CD4-positive, alpha-beta T cell treated with Interferon gamma for 1 hour (primary cell): Measurements from ENCODE around the gene FAAH.

Source experiments
- DNase-seq: peaks from one replicate; pipeline ENCODE4 v3.0.0-alpha.2; 2020

Gene FAAH

DNA sequence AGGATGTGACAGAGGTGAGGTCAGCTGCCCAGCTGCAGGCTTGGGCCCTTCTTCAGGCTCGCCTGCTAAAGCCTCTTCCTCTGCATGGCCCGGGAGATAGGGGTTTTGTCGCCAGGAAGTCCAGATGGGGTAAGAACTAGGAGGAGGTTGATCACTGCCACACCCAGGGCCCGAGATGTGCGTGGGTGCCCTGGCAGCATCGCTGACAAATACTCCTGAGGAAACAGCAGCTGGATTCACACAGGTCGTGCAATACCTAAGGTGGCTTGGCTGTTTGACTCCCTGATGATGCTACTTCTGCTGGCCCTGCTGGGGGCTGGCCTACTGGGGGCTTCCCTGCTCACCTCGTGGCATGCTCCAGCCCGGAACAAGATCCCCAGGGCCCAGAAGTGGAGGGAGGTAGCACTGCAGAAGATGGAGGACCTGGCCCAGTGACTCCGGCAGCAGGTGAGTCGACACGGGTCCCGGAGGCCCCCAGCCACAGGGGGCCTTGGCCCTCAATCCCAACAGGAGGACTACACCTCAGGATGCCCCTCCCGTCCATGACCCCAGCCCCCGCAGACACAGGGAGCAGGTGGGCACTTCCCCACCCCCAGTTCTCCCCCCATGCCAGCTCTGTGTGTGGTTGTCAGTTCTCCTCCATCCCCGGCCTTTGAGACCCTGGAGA lies 29.6 kb downstream of the FAAH start:
- no peak for DNase-seq

DNA sequence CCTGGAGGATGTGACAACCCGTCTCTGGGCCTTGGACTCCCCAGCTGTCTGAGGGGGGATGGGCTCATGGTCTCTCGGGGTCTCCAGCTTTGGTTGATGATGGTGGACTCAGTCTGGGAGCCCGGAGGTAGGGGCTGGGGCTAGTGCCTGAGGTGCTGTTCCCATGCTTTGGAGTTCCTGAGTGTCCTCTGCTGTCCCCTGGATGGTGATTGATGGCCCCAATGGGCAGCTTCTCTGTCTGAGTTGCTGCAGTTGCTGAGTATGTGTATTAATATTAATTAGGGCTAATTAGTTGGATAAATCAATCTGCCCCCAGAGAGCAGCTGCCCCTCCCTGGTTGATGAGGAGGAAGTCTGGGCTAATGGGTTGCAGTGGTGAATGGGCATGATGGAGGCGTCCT lies 30.6 kb downstream of the FAAH start:
- no peak for DNase-seq

DNA sequence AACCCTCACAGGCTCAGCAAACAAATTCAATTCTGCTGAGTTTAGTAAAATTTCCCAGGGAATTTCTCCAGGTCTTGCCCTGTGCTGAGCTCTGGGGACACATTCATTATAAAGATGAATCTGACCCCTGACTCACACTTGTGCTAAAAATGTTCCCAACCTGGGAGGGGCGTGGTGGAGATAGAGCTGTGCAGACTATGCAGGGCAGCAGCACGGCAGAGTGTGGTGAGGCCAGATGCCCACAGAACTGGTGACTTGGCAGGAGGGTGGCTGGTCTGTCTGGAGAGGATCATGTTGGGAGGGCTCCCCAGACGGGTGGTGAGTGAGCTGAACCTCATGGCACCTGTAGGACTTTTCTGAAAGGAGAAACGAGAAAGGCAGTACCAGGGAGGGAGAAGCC lies 31.6 kb downstream of the FAAH start:
- no peak for DNase-seq

DNA sequence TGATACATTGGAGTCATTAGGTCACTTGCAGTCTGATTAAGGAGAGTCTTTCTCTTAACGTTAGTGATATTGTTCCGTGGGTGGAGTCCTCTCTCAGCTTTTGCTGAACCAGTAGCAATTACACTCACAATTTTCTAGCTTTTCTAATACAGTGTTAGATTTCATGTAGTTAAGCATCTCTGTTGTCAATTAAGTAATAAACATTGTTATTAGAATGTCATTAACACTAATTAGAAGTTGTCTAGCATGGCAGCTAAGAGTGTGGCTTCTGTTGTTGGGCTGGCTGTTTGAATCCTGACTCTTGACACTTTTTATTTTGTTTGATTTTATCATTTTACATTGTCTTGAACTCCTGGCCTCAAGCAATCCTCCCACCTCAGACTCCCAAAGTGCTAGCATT lies 33.4 kb downstream of the FAAH start:
- no peak for DNase-seq

DNA sequence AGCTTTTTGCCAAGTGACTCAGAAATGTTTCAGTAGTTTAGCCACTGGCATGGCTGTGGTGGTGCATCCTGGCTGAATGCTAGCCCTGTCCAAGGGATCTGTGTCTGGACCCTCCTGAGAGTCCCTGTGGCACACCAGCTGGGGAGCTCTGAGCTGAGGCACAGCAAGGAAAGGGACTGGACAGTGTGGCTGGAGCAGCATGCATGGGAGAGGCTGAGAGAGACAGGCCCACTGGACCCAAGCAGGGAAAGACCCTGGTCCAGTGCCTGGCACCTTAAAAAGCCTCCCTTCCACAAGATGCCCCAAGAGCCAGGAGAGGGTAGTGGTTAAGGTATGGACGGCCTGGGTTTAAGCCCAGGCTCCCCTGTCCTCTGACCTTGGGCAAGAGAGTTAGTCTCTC lies 35.3 kb downstream of the FAAH start:
- DNase-seq, result no peak

DNA sequence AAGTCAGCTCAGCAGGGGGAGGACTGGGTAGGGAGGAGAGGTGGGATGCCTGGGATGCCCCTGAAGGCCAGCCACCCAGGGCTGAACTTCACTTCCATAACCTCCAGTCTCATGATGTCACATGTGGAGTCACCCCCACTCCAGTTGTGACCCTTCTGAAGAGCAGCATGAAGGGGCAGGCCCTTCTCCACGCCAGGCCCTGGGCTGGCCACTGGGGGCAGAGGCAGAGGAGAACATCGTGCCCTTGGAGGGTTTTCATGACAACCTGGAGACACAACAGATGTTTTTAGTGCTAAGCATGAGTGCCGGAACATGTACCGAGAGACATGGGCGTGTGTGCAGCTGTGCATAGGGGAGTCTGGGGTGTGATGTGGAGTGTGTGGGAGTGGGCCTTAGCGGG lies 37.6 kb downstream of the FAAH start:
- no peak for DNase-seq

DNA sequence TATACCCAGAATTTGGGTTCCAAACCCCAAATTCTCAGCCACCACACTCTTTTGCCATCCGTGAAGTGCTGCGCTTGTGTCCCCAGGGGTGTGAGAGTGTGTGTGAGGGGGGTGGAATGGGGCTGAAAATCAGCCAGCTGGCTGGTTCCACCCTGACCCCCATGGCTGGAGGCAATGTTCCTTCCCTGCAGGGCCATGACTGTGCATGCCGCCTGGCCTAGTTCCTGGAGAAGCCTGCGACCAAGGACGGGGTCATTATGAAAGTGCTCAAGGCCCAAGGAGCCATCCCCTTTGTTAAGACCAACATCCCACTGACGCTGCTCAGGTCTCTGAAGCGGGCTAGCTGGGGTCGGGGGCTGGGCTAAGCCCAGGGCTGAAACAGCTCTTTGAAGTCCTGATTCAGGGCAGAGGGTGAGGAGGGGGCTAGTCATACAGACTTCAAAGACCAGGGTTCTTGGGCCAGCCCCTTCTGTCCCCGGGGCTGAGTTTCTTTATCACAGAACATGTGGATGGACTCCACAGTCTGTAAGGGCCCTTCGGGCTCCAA lies 38.7 kb downstream of the FAAH start:
- no peak for DNase-seq

DNA sequence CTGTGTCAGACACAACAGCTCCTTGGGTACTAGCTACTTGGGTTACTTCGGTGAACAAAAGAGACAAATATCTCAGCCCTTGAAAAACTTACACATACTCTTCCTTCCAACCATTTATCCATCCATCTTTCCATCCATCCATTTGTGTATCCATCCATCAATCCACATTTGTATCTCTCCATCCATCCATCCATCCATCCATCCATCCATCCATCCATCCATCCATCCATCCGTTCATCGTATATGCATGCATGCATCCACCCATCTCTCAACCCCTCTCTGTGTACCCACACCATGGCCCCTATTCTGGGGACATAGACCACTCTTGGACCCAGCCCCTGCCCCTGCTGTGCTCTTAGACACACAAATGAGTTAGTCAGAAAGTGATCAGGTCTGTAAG lies 40.2 kb downstream of the FAAH start:
- DNase-seq, result no peak

DNA sequence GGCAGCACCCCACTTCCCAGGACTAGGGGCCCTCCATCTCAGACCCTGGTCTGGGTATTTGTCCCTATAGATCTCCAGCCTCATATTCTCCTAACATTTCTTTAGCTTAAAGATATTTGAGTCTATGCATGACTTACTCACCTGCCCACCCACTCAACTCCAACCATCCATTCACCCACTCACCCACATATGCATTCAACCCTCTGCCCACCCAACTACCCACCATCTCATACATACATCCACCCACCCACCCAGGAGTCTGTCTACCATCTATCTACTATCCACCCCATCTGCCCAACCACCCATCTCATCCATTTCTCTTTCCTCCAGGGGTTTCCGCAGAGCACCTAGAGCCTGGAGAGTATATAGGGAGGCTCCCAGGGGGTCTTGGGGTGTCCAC lies 42.7 kb downstream of the FAAH start:
- DNase-seq, result no peak

DNA sequence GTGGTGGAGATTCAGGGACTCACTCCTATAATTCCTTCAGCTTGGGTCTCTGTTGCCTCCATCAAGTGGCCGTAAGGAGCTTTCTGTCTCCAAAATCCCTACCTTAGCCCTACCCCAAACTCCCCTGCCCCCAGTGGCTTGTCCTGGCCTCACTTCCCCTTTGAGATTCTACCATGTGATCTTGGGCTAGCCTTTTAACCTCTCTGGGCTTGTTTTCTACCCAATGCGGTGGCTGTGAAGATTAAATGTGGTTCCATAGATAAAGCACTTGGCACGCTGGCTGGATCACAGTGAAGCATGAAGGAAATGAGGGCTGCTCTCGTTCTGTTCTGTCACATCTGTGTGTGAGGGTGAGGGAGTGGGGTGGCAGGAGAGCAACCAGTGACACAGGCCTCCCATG lies 43.6 kb downstream of the FAAH start:
- no peak for DNase-seq

DNA sequence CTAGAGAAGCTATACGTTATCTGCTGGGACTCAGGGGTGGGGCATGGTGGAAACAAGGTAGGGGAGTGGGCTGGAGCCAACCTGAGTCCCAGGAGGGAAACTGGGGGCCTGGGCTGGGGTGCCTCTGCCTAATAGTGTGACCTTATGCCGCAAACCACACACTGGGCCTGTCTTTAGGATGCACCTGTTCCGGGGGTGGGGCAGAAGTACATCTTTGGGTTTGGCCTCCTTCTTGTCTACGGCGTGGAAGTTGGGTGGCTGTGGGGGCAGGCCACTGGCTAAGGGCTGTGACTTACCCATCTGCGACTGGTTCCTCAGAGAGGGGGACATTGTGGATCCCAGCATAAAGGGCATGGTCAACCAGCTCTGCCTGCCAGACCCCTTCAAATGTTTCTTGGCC lies 44.2 kb downstream of the FAAH start:
- no peak for DNase-seq

DNA sequence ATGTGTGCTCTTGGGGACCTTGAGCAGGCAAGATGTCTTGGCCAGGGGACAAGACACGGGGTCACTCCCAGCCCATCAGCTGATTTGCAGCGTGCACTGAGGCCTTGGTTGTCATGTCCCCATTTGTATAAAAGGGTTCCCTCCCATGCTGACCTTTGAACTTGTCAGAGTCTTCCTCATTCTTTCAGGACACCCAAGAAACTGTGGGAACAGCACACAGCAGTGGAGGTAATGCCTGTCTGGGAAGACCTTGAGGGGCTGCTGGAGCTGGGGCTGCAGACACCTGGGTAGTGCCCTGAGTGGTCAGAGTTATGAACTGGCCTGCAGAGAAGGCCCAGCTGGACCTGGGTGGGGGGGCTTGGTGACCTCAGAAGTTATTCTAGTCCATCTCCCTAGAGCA lies 46.4 kb downstream of the FAAH start:
- no peak for DNase-seq

DNA sequence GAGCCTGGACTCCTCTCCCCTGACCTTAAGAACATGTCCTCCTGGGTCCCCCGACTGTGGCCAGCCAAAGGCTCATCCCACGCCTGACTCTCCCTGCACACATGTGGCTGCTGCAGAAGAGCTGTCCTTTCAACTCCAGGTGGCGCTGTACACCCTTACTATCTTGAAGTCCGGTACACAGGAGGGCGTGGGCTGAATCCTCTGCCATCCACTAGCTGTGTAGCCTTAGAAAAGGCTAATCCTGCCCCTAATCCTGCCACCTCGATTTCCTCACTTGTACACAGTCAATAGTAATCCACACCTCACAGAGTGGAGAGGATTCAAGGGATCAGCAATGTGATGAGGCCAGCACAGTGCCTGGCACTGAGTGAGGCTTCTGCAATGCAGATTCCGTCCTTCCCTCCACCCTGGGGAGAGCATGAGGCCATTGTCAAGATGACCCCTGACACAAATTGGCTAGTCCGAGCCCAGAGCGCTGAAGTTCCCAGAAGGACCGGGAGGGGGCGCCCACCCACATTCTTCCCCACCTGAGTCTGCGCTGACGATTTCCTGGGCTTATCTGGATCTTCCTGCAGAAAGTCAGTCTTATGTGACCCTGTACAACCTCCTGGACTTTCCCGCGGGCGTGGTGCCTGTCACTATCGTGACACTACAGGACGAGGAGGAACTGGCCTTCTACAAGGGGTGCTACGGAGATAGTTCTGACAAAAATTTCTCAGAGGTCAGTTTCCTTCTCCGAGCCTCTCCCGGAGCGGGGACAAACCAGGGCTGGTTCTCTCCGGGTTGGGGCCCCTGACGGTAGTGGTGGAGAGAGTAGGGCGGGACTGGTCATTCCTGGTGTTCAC lies 48.4 kb downstream of the FAAH start:
- peak; percentile 57 for DNase-seq

DNA sequence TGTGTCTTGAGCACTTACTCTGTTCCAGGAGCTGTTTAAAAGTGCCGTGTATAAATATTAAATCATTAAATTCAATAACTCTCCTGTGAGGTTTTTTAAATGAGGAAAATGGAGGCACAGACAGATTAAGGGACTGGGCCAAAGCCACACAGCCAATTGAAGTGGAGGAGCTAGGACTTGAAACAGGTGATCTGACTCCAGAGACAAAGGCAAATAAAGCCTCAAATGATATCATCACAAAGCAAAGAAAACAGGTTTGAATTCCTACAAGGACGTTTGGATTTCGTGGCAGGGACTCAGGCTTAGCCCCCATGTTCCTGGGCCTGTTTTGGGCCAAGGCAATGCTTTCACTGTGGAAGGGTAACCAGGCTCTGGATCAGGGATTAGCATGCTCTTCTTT lies 50.3 kb downstream of the FAAH start:
- no peak for DNase-seq

DNA sequence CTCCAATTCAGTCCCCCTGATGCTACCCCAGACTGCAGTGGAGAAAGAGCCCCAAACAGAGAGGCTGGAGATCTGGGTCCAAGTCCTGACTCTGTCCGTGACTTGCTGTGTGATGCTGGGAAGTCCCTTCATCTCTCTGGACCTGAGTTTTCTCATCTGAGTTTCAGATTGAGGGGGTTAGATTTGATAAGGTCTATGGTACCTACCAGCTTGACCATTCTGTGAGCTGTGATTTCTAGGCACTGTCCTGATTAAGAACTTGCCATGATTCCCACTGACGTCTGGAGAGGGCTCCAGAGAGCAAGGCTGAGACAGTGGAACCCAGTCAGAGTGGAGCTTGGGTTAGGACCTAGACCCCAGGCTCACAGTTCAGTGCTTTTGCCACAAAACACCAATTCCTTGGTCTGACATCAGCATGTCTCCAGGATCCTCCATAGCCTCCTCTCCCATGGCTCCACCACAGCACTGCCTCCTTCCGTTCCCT lies 51.7 kb downstream of the FAAH start:
- DNase-seq, result no peak

DNA sequence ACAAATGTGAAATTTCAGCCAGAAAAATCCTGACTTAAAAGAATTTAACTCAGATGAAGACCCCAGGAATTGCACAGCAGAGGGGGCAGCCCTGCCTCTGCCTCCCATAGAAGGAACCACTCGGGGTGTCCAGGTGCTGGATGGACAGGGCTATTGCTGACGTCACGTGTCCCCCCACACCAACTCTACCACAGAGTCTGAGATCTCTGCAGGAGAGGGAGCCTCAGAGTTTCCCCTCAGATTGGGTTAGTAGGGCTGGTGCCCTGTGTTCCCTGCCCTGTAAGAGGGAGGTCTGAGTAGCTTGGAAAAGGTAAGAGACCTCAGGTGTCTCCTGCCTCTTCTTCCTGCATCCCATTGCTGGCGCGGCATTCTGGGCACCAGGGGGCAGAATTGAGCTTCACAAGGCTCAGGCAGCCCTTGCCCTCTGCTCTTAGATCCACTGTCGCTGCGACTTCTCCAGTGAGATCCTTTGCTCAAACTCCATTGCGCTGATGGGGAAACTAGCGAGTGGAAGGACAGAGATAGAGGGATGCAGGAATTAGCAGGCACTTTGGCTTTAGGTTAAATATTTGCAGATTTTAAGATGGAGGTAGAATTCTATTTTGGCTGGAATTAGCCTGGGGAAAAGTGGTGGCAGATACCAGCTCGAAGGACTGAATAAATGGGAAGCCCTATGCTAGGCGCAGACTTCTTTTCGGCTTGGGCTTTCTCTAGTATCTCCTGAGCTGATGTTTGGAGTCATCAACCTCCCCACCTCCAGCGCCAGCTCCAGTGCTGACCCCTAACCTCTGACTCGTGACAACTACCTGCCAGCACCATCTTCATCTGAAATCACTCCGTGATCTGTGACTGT lies 52.8 kb downstream of the FAAH start:
- DNase-seq, result peak; percentile 62

DNA sequence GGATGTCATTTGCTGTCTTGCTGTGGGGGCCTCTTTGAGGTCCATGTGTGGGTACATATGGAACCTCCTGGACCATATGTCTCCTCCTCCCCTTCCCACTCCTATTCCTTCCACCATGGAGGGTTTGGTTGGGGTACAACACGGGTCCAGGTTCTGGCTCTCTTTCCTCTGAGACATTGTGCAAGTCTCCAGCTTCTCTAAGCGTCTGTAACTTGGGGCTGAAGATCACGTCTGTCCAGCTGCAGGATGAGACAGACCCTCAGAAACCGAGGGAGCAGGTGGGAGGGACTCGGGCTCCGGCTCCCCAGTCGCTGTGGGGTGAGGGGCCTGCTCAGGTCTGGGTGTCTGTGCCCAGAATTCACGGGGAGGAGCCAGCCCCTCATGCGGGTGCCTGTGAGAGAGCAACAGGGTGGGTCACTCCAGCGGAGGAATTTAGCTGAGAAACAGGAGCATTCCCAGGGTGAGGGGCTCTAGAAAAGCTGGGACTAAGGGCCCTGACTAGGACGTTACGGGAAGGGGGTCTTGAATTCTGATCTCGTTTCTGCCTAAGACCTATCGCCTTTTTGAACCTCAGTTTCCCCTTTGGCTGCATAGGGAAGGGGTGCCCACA lies 53.5 kb downstream of the FAAH start:
- no peak for DNase-seq

DNA sequence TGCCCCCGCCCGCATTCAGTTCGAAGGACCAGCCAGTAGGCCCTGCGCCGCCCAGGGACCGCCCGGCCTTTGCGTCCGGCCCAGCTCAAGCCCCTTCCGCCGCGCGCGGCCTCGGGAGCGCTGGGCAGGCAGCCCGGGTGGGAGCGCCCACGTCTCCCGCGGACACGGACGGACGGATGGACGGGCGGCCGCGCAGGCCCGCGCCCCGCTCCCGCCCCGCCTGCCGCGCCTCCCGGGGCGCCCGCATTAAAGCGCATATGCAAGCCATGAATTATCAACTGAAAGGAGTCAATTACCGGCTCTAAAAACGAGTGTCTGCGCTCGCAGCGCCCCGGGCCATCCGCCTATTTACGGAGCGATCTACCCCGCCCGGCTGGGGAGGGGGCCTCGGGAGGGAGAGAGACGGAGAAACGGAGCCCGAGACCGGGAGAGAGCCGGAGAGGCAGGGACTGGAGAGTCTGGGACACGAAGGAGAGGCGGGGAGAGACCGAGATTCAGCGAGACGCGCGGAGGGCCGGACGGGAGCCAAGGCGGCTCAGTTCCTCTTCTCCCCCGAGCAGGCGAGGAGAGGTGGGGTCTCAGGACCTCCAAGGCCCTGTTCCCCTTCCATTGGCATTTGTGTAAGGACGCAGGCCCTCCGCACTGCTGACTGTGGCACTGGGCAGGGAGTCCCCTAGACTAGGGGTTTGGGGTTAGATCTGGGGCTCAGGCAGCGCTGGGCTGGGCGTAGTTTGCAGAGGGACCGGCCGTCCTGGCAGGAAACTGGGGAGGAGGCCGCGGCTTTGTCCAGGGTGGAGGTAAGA lies 54.2 kb downstream of the FAAH start:
- DNase-seq, result no peak

DNA sequence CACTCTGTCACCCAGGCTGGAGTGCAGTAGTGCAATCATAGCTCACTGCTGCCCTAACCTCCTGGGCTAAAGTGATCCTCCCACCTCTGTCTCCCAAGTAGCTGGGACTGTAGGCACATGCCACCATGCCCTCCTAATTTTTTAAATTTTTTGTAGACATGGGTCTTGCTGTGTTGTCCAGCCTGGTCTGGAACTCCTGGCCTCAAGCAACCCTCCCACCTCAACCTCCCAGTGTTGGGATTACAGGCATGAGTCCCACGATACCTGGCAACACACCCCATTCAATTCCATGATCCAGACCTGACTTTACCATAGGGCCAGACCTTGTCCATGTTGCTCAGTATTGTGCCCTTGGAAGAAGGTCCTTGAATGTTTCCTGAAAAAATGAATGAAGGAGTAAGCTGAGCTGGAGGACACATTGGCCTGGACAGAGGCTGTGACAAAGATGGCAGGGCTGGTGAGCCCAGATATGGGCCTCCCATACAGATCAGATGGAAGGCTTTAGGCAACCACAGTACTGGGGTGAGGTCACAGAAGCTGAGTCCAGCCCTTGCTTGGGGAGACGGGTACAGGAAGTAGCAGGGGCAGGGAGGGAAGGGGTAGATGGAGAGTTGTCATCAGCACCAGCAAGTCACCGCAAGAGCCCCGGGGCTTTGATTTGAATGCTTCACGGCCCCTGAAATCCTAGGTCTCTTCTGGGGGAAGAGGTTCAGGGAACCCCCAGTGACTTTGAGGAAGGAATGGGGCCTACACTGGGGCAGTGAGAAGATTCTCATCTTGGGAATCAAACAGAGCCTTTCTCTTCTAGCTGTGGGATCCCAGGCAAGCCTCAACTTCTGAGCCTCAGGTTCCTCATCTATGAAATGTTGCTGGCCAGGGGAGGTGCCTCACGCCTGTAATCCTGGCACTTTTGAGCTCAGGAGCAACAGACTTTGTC lies 55.4 kb downstream of the FAAH start:
- DNase-seq, result no peak

DNA sequence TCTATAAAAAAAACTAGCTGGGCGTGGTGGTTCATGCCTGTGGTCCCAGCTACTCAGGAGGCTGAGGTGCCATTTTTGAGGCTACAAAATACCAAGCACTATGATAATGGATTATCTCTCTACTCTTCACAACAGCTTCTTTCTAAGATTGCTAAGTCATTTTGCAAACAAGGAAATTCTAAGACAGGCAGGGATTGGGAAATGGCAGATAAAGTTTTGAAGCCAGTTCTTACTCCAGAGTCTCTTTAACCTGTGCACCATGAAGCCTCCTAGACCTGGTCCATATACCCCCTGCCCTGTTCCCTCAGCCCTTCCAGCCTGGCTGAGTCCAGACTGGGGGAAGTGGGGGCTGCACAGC lies 56.0 kb downstream of the FAAH start:
- no peak for DNase-seq
